Raji (cell line): ENCODE measurements around the gene ADGRG1.

Source experiments
- POLR2A ChIP-seq: IDR thresholded peaks from 2 replicates; pipeline ENCODE4 v1.6.1; 2011; ENCODE audit warnings: low read depth, low read length, control low read depth; ENCODE audit not compliant: insufficient read depth

The ADGRG1 gene

GRCh38 chr16:57600952-57601580, 27.4 kb upstream of the ADGRG1 start:
- TF ChIP-seq POLR2A: no peak

GRCh38 chr16:57601801-57602478, 26.5 kb upstream of the ADGRG1 start:
- TF ChIP-seq POLR2A: no peak

GRCh38 chr16:57603115-57604024, 25.1 kb upstream of the ADGRG1 start:
- no peak for TF ChIP-seq POLR2A

- TF ChIP-seq POLR2A: no peak
Observed at GRCh38 chr16:57604177-57604576, 24.3 kb upstream of the ADGRG1 start.

- no peak for TF ChIP-seq POLR2A
Observed at GRCh38 chr16:57606147-57606846, 22.1 kb upstream of the ADGRG1 start.

GRCh38 chr16:57606847-57607501, 21.5 kb upstream of the ADGRG1 start:
- TF ChIP-seq POLR2A: no peak

GRCh38 chr16:57607676-57608461, 20.6 kb upstream of the ADGRG1 start:
- TF ChIP-seq POLR2A: no peak

- TF ChIP-seq POLR2A: no peak
Observed at GRCh38 chr16:57608462-57609113, 19.8 kb upstream of the ADGRG1 start.

- no peak for TF ChIP-seq POLR2A
Observed at GRCh38 chr16:57609541-57610401, 18.7 kb upstream of the ADGRG1 start.

- no peak for TF ChIP-seq POLR2A
Observed at GRCh38 chr16:57610611-57611010, 17.8 kb upstream of the ADGRG1 start.

- TF ChIP-seq POLR2A: no peak
Observed at GRCh38 chr16:57611181-57611580, 17.2 kb upstream of the ADGRG1 start.

GRCh38 chr16:57611706-57612105, 16.7 kb upstream of the ADGRG1 start:
- TF ChIP-seq POLR2A: no peak
